NB4 (cell line): Measurements from ENCODE around the gene PYGM.

Experiments
- POLR2A ChIP-seq: IDR thresholded peaks from 2 replicates; pipeline ENCODE4 v1.6.1; 2011; ENCODE audit warnings: mild to moderate bottlenecking; ENCODE audit not compliant: insufficient read length; ENCODE audit errors: extremely low read depth
- TF ChIP-seq, protein P1 (sequence below): IDR thresholded peaks from one replicate; pipeline ENCODE4 v1.5.1; 2012; ENCODE audit warnings: low read depth, low read length

DNA sequence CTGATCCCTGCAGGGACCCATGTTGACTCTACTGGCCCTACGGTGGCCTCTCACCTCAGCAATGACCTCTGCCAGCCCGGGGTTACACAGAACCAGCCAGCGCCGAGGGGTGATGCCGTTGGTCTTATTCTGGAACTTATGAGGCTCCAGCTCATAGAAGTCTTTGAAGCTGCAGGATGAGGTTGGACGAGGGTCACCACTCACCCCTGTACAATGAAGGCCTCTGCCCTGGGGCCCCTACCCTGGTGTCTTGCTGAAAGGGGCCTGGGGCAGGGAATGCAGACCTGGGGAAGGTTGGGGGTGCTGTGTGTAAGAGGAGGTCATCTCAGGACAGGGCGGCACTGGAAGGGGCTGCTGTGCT, 6.8 kb downstream of the PYGM start:
- TF ChIP-seq, protein P1, sequence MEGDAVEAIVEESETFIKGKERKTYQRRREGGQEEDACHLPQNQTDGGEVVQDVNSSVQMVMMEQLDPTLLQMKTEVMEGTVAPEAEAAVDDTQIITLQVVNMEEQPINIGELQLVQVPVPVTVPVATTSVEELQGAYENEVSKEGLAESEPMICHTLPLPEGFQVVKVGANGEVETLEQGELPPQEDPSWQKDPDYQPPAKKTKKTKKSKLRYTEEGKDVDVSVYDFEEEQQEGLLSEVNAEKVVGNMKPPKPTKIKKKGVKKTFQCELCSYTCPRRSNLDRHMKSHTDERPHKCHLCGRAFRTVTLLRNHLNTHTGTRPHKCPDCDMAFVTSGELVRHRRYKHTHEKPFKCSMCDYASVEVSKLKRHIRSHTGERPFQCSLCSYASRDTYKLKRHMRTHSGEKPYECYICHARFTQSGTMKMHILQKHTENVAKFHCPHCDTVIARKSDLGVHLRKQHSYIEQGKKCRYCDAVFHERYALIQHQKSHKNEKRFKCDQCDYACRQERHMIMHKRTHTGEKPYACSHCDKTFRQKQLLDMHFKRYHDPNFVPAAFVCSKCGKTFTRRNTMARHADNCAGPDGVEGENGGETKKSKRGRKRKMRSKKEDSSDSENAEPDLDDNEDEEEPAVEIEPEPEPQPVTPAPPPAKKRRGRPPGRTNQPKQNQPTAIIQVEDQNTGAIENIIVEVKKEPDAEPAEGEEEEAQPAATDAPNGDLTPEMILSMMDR, result no peak
- no peak for TF ChIP-seq POLR2A
